HTERT RPE-1 (cell line): ENCODE data around the gene GDPGP1.
"Not testable (repeated sequence)": the region's sequence is repeated elsewhere in the genome, so short reads cannot be mapped to it uniquely, and the experiment has no call there.

Experiments
- in situ Hi-C: fragments of 300-500 bp; cut with MboI; formaldehyde crosslinking; loops from 4 replicates; pipeline ENCODE4 v1.14.3; 2020; ENCODE audit warnings: low sequenced_read_pairs

GDPGP1 gene

GRCh38 chr15:90234096-90234988 is at the start of gene GDPGP1:
Gene GDPGP1 (plus strand): TSS chr15:90234209. CDS start chr15:90240909, 6,700 bp downstream.
- in situ Hi-C loops: no loop called here

GRCh38 chr15:90184786-90185704 is 49.0 kb upstream of the GDPGP1 start:
- in situ Hi-C loops: no loop called here

DNA sequence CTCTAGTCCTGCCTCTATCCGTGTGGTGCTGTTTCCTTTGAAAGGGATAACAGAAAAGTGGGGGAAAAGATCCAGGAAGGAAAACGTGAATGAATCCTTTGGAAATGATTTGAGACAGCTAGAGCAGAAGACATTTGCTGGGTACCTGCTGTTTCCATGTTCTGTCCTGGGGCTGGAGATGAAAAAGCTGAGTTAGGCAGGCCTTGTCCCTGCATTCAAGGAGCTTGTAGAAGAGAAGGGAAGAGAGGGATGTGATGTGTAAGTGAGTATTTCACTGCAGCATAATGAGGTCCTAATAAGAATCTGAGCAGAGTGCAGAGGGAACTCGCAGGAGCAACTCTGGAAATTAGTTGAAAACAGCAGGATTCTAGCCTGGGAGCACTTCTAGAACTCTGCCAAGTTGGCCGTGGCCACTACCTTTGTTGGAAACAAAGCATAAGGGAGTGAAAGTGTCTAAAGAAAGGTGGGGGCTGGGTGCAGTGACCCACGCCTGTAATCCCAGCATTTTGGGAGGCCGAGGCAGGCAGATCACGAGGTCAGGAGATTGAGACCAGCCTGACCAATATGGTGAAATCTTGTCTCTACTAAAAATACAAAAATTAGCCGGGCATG is 46.6 kb upstream of the GDPGP1 start:
- in situ Hi-C loops: no loop called here

GRCh38 chr15:90188065-90188464 is 45.9 kb upstream of the GDPGP1 start:
- in situ Hi-C loops: not testable (repeated sequence)

DNA sequence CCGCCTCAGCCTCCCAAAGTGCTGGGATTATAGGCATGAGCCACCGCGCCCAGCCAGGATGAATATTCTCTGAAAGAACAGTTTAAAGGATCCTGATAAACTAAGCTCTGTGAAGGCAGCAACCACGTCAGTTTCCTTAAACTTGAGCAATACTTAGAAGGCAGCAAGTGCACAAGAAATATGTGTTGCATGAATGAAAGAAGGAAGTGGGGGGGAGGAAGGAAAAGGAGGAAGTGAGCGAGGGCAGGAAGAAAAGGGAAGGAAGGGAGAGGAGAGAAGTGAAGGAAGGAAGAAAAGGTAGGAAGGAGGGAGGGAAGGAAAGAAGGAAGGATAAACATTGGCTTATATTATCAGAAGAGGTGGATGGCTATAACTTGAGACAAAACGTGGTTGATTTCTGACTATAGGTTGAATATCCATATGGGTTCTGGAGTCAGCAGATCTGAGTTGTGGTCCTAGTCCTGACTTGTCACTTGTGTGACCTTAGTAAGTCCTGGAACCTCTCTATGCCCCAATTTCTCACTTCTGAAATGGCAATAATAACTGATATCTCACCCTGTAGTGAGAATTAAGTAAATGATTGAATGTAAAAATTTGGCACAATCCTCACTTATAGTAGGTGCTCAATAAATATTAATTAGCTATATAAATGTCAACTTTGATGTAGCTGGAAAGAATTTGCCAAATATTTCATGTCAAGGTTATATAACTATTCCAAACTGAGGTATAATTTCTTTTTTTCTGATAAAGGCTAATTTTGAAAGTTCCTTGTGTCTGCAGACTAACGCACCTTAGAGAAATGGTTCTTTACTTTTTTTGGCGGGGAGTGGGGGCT is 44.9 kb upstream of the GDPGP1 start:
- in situ Hi-C loops: no loop called here

DNA sequence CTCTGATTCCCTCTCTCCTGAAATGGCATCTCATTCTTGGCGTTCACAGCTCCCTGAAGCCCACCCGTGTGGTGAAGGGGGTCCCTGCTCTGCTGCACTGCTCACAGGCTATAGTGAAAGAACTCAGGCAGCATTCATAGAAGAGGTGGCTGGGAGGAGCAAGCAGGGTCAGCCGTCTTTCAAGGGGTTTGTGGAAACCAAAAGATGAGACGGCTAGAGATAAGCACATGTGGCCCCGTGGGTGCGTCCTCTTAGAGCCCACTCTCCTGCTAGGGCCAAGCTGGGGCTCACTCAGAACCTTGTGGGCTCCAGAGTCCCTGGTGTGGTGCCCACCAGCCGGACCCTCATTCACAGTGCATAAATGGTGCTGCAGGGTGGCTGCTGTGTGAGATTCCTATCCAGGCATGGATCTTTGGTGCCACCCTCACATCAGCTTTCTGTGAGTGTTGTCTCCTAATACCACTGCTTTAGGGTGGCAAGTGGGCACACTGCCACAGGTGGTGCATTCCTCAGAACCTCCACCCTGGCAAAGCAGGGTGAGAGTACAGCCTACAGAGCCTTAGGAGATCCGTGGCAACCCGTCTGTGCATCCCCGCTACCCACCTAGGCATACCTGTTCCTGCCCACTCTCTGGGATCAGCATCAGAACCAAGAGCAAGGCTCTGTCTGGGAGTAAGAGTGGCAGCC is 44.1 kb upstream of the GDPGP1 start:
- in situ Hi-C loops: no loop called here

- in situ Hi-C loops: no loop called here
Measured at GRCh38 chr15:90190606-90191343, 43.2 kb upstream of the GDPGP1 start.

DNA sequence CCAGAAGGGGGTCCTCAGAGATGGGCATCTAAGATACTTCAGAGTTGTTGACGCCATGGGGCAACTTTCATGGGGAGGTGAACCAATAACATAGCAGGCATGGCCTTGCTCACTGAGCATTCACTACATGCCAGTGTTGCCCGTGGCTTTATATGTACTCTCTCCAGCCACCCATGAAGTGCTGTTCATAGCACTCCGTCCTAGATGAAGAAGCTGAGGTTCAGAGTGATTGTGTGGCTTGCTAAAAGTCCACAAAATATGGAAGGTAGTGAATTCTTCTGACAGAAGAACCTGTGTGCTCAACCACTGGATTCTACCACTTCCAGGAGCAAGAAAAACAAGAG is 42.7 kb upstream of the GDPGP1 start:
- in situ Hi-C loops: no loop called here

DNA sequence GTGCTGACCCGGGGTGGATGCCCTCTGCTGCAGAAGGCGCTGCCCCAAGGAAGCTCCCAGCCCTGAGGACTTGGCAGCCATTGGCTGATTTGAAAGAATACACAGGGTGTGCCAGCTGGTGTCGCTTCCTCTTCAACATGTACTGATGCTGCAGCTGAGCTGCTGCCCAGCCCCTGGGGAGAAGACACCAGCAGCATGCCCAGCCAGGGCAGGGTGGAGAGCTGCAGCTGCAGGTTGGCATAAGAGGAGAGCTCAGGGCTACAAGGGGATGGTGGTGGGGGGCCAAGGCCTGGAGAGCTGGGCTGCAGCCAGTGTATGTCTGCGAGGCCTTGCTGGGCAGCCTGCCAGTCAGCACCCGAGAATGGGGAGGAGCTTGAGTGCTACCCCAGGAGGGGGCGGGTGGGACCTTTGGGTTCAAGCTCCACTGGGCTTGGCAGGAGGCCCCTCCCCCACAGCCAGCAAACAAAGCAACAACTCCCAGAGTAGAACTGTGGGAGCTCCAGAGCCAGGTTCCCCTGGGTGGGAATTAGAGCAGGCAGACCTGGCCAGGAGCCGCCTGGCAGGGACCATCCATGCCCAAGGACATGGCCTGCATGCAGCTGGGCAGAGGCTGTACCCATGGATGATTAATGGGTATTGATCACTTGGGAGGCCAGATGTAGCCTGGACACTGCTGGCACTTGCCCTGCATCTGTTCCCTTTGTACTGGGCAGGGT is 42.1 kb upstream of the GDPGP1 start:
- in situ Hi-C loops: no loop called here

DNA sequence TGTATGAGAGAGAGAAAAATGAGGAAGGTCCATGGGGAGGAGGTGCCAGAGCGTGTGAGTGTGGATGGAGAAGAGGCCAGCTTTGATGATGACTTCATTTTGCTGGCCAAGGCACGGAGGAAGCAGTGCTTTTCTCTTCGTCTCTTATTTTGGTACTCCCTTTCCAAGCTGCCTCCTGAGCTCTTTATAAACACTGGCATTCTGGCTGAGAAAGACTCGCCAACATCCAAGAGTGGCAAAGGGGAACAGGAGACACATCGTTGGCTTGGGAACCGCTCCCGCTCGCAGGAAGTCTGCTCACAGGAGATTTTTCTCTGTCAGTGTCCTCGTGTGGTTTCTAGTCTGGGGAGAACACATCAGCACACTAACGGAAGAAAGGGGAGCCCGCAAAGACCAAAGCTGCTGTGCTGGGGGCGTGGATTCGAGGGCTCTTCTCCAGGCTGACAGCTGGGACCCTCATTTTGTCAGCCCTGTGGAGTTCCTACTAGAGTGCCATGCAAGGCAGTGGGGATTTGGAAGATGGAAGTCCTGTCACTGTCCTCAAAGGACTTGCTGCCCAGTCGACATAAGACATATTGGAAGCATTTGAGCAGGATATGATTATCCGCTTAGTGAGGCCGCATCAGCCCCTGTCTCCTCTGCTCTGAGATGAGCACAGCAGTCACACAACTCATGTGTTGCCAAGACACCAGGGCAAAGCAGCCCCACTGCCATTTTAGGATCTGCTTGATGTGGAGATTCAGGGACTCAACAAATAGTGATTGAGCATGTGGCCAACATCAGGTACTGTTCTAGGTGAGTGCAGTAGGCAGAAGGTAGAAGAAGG is 40.8 kb upstream of the GDPGP1 start:
- in situ Hi-C loops: no loop called here

DNA sequence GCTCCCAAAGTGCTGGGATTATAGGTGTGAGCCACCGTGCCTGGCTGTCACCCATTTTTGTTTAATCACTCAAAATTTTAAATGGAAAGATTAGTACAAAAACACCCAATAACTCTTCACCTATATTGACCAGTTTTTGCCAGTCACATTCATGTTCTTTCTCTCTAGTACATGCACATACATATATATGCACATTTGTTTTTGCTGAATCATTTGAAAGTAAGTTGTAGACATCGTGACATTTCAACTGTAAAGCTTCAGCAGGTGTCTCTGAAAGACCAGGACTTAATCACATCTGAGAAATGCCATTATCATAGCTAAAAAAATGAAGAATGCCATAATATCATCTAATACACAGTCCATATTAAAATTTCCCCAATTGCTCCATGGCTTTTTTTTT is 39.4 kb upstream of the GDPGP1 start:
- in situ Hi-C loops: no loop called here

DNA sequence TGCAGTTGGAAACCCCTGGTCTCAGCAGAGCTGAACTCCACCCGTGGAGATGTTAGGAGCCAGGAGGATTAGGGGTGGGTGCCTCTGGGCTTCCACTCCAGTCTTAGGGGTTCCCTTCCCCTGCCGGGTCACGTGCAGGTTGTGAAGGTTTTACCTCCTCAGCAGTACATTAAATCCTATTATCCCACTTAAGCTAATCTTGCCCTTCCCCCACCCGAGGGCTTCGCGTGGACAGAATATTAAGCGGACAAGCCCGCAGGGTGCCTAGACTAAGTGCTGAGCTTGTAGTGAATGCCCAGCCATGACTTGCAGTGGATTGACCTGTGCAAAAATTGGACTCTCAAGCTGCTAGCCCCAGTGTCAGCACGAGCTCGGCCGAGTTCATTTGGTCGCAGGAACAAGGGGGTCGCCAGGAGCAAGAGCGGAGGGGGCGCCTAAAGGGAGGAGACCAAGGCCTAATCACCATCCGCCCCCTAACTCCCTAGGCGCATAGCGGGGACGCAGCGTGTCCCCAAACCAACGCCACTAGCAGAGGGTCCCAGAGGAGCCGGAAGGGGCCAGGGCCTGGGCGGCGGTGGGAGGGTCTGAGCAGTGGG is 33.4 kb upstream of the GDPGP1 start:
- in situ Hi-C loops: no loop called here

- in situ Hi-C loops: no loop called here
Measured at GRCh38 chr15:90201130-90201943, 32.7 kb upstream of the GDPGP1 start, which contains the start of gene SEMA4B. Gene SEMA4B (plus strand): TSS chr15:90201330. CDS start chr15:90201579, 249 bp downstream.

DNA sequence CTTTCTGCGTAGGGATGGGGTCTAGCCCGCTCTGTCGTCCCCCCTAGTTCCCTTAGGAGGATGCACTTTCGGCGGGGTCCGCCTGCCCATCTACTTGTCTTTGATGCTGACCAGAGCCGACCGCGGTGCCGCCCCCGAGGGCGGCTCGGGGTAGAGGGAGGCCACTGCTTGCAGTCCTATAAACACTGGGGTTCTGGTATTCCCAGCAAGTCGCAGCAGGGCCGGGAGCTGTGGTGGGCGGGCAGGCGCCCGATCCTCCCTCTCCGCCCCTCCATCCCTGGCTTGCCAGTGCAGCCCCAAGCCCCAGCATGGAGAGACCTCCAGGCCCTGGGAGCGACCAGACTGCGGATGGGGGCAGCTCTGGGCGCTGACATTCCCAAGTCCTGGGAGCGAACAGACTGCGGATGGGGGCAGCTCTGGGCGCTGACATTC is 32.0 kb upstream of the GDPGP1 start:
- in situ Hi-C loops: no loop called here

DNA sequence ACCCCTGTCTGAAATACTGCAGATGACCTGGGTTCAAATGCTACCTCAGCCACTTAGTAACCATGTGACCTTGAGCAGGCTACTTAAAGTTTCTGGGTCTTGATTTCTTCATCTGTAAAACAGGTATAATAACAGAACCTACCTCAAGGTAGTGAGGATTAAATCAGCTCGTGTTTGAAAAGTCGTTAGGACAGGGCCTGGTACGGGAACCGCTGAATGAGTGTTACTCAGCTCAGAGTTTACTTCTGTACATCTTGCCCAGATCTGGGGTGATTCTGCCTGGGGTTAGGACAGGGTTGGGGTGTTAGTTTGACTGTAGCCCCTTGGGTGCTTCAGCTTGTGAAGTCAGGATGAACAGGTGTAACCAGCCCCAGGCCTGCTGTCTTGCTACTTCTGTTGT is 31.1 kb upstream of the GDPGP1 start:
- in situ Hi-C loops: no loop called here

- in situ Hi-C loops: no loop called here
Measured at GRCh38 chr15:90203473-90203872, 30.5 kb upstream of the GDPGP1 start.
